Activated CD4-positive, alpha-beta memory T cell treated with anti-CD3 and anti-CD28 coated beads for 36 hours (primary cell): ENCODE results near the gene KRTAP11-1. TPM values are rescaled to one million over a fixed set of nuclear protein-coding genes. Genes with fewer than 3 reads are reported as not detected.
A peak's percentile ranks its signal among the peaks of the same experiment; 100 is the strongest.

Experiments
- CTCF ChIA-PET: fragments of 350-600 bp; sonication (Branson Sonifier 250); formaldehyde crosslinking; loops from one replicate; lab custom pipeline; 2021; ENCODE audit warnings: antibody characterized with exemption, inconsistent platforms; lab: Charles Lee
- POLR2A ChIA-PET: fragments of 350-600 bp; sonication (Branson Sonifier 250); formaldehyde crosslinking; loops from one replicate; lab custom pipeline; 2021; ENCODE audit warnings: antibody characterized with exemption; lab: Charles Lee
- DNase-seq: peaks from one replicate; pipeline ENCODE4 v3.0.0-alpha.2; 2020
- H3K27ac Mint-ChIP-seq: one replicate; pipeline ENCODE4 v1.8.0; 2021; ENCODE audit warnings: mixed read lengths
- H3K27me3 Mint-ChIP-seq: one replicate; pipeline ENCODE4 v1.8.0; 2021; ENCODE audit warnings: mixed read lengths
- H3K36me3 Mint-ChIP-seq: one replicate; pipeline ENCODE4 v1.8.0; 2021; ENCODE audit warnings: mixed read lengths
- H3K4me1 Mint-ChIP-seq: one replicate; pipeline ENCODE4 v1.8.0; 2021; ENCODE audit warnings: low read depth, mixed read lengths
- H3K4me3 Mint-ChIP-seq: one replicate; pipeline ENCODE4 v1.8.0; 2021; ENCODE audit warnings: mild to moderate bottlenecking, mixed read lengths
- H3K9me3 Mint-ChIP-seq: one replicate; pipeline ENCODE4 v1.8.0; 2021; ENCODE audit warnings: mixed read lengths
- intact Hi-C: fragments of 100-400 bp; cut with micrococcal nuclease; formaldehyde crosslinking; loops from one replicate; pipeline ENCODE4 v1.15.1; 2023
- total RNA-seq, 2 experiments: library from RNA; stranded (reverse); gene quantifications; one replicate each; pipeline ENCODE4 v1.2.3, GENCODE V29; 2021

The KRTAP11-1 gene
- total RNA-seq, 2 experiments from 2014 or later = not detected

- DNase-seq = peak; percentile 56
- no peaks in the 10 kb centered on the region for H3K36me3 Mint-ChIP-seq
- ChIA-PET POLR2A (no interaction called here), CTCF (interaction anchor here (0.7 to 4.5 kb wide), 12 partner anchors 8 to 770 kb away, joined by 3 to 43 read pairs (median 3); no protein-coding TSS in a partner anchor)
- H3K4me1 Mint-ChIP-seq = no peaks in the 10 kb centered on the region
- intact Hi-C loops = loop anchor here (1.0 to 10.0 kb wide), 2 partner anchors 255 to 774 kb away; no protein-coding TSS in a partner anchor
- H3K9me3 Mint-ChIP-seq = no peaks in the 10 kb centered on the region
- peaks cover 6% of the 10 kb centered on the region for H3K27me3 Mint-ChIP-seq
- H3K27ac Mint-ChIP-seq = no peak overlapping the region
- no peak overlapping the region for H3K4me3 Mint-ChIP-seq
Observed at GRCh38 chr21:30831194-30831765, 50.1 kb downstream of the KRTAP11-1 start.

Other genes with a start within 250 kb of the KRTAP11-1 start
- gene KRTAP20-2, start 246.4 kb downstream of the KRTAP11-1 start, total RNA-seq = not detected
- not detected for gene KRTAP20-3, start 238.7 kb downstream of the KRTAP11-1 start, total RNA-seq
- gene KRTAP21-3, start 162.8 kb downstream of the KRTAP11-1 start, total RNA-seq = not detected
- not detected for gene KRTAP21-2, start 134.3 kb downstream of the KRTAP11-1 start, total RNA-seq
- not detected for gene KRTAP21-1, start 126.2 kb downstream of the KRTAP11-1 start, total RNA-seq
- gene KRTAP8-1, start 68.3 kb downstream of the KRTAP11-1 start, total RNA-seq = not detected
- not detected for gene KRTAP7-1, start 51.8 kb downstream of the KRTAP11-1 start, total RNA-seq
- gene KRTAP19-8, start 156.9 kb upstream of the KRTAP11-1 start, total RNA-seq = not detected